ENCODE data around the gene CD81. TPM values are rescaled to one million over a fixed set of nuclear protein-coding genes. Genes with fewer than 3 reads are reported as not detected.

Gene CD81
- total RNA-seq, 1 experiment from 2014 or later = 416 TPM

DNA sequence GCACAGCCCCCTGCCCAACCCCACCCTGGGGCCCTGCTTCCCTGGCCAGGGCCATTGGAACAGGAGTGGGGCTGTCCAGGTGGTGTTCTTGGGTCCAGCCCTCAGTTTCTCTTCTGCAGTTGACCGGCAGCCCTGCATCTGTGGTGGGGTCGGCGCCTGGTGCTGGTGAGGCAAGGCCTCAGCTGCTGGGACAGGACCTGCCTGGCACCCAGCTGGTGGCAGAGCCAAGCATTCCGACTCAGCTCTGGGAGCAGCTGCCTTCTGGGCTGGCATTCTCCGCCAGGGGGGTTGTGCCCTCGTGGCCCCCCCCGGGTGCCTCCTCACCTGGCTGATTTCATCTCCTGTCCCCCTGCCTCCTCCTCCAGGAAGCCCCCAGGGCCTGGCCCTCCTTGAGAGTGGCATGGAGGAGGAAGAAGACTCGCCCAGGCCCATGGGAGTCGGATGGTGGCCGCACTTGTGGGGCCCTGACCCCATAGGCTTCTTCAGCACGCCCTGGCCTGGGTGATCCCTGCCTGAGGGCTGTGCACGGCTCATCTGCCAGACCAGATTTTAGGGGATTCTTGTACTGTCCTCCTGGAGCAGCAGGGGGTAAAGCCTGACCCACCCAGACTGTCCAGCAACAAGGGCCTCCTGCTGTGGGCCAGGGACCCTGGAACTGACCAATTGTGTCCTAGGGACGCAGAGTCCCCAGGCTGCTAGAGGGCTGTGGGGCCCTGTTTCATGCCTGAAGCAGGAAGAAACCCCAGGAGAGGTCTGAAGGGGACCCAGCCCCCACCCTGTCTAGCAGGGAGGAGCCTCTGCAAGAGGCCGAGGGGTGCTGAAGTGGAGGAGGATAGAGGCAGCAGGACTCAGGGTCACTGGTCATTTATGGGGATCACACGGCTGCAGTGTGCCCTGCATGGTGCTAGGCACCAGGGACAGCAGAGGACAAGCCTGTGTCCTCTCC lies 11.6 kb downstream of the CD81 start:
- no peak for ATAC-seq
- CTCF ChIA-PET = no interaction called here
- in situ Hi-C loops (cut with HindIII; ENCODE audit: low pct_unique_long_range_greater_than_20kb, low sequenced_read_pairs) = no loop called here

GRCh38 chr11:2389377-2390026 lies 12.4 kb downstream of the CD81 start:
- H3K4me3 ChIP-seq (ENCODE audit: low read depth in 2 of 2, low read length in 2 of 2) = no peak overlapping the region
- no peaks in the 10 kb centered on the region for H3K36me3 ChIP-seq (ENCODE audit: control insufficient read depth, insufficient read depth, low read length)
- ATAC-seq (no peak), DNase-seq (ENCODE audit: low read depth, low spot score) (no peak)
- no peak overlapping the region for H3K27ac ChIP-seq (ENCODE audit: low read length)
- ChIA-PET CTCF (no interaction called here), POLR2A (no interaction called here)
- no peaks in the 10 kb centered on the region for H3K9me3 ChIP-seq (ENCODE audit: control insufficient read depth, insufficient read depth, low read depth, low read length)
- intact Hi-C loops (cut with micrococcal nuclease; ENCODE audit: unreplicated experiment) (no loop called here), in situ Hi-C loops (cut with HindIII; ENCODE audit: low pct_unique_long_range_greater_than_20kb, low sequenced_read_pairs) (no loop called here)
- H3K27me3 ChIP-seq (ENCODE audit: control insufficient read depth, insufficient read depth, low read length) = no peaks in the 10 kb centered on the region
- no TSS peak for BruUV-seq (replicated peaks)
- peaks cover 35% of the 10 kb centered on the region for H3K4me1 ChIP-seq (ENCODE audit: control insufficient read depth, insufficient read depth, low read length)
- TF ChIP-seq POLR2AphosphoS5 (IDR thresholded peaks at IDR 0.05; ENCODE audit: low read depth, low read length) (no peak), TCF7L2 (IDR thresholded peaks at IDR 0.05; ENCODE audit: low read depth, low read length) (no peak), SIN3A (IDR thresholded peaks at IDR 0.05; ENCODE audit: borderline replicate concordance, insufficient read depth, low read depth, low read length) (no peak)
- TF ChIP-seq, protein P1, sequence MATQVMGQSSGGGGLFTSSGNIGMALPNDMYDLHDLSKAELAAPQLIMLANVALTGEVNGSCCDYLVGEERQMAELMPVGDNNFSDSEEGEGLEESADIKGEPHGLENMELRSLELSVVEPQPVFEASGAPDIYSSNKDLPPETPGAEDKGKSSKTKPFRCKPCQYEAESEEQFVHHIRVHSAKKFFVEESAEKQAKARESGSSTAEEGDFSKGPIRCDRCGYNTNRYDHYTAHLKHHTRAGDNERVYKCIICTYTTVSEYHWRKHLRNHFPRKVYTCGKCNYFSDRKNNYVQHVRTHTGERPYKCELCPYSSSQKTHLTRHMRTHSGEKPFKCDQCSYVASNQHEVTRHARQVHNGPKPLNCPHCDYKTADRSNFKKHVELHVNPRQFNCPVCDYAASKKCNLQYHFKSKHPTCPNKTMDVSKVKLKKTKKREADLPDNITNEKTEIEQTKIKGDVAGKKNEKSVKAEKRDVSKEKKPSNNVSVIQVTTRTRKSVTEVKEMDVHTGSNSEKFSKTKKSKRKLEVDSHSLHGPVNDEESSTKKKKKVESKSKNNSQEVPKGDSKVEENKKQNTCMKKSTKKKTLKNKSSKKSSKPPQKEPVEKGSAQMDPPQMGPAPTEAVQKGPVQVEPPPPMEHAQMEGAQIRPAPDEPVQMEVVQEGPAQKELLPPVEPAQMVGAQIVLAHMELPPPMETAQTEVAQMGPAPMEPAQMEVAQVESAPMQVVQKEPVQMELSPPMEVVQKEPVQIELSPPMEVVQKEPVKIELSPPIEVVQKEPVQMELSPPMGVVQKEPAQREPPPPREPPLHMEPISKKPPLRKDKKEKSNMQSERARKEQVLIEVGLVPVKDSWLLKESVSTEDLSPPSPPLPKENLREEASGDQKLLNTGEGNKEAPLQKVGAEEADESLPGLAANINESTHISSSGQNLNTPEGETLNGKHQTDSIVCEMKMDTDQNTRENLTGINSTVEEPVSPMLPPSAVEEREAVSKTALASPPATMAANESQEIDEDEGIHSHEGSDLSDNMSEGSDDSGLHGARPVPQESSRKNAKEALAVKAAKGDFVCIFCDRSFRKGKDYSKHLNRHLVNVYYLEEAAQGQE (IDR thresholded peaks at IDR 0.05; ENCODE audit: insufficient read depth in 1 of 2, low read depth in 2 of 2, low read length in 1 of 2) = no peak
- TF ChIP-seq, protein P2, sequence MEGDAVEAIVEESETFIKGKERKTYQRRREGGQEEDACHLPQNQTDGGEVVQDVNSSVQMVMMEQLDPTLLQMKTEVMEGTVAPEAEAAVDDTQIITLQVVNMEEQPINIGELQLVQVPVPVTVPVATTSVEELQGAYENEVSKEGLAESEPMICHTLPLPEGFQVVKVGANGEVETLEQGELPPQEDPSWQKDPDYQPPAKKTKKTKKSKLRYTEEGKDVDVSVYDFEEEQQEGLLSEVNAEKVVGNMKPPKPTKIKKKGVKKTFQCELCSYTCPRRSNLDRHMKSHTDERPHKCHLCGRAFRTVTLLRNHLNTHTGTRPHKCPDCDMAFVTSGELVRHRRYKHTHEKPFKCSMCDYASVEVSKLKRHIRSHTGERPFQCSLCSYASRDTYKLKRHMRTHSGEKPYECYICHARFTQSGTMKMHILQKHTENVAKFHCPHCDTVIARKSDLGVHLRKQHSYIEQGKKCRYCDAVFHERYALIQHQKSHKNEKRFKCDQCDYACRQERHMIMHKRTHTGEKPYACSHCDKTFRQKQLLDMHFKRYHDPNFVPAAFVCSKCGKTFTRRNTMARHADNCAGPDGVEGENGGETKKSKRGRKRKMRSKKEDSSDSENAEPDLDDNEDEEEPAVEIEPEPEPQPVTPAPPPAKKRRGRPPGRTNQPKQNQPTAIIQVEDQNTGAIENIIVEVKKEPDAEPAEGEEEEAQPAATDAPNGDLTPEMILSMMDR (IDR thresholded peaks at IDR 0.05) = no peak; the same call in 1 of the 2 replicates

More for the DNA sequence above, 11.6 kb downstream of the CD81 start:
- POLR2A ChIA-PET = no interaction called here
- H3K27ac ChIP-seq (ENCODE audit: low read length) = no peak overlapping the region
- peaks cover 39% of the 10 kb centered on the region for H3K4me1 ChIP-seq (ENCODE audit: control insufficient read depth, insufficient read depth, low read length)
- intact Hi-C loops (cut with micrococcal nuclease; ENCODE audit: unreplicated experiment) = no loop called here
- no peaks in the 10 kb centered on the region for H3K9me3 ChIP-seq (ENCODE audit: control insufficient read depth, insufficient read depth, low read depth, low read length)
- TF ChIP-seq, protein P2 (IDR thresholded peaks at IDR 0.05) = no peak
- TF ChIP-seq POLR2AphosphoS5 (IDR thresholded peaks at IDR 0.05; ENCODE audit: low read depth, low read length) = no peak
- TF ChIP-seq, protein P1 (IDR thresholded peaks at IDR 0.05; ENCODE audit: insufficient read depth in 1 of 2, low read depth in 2 of 2, low read length in 1 of 2) = no peak
- no peak for TF ChIP-seq TCF7L2 (IDR thresholded peaks at IDR 0.05; ENCODE audit: low read depth, low read length)
- no peak for TF ChIP-seq SIN3A (IDR thresholded peaks at IDR 0.05; ENCODE audit: borderline replicate concordance, insufficient read depth, low read depth, low read length)
- BruUV-seq (replicated peaks) = no TSS peak
- H3K27me3 ChIP-seq (ENCODE audit: control insufficient read depth, insufficient read depth, low read length) = no peaks in the 10 kb centered on the region
- no peaks in the 10 kb centered on the region for H3K36me3 ChIP-seq (ENCODE audit: control insufficient read depth, insufficient read depth, low read length)
- DNase-seq (ENCODE audit: low read depth, low spot score) = no peak
- H3K4me3 ChIP-seq (ENCODE audit: low read depth in 2 of 2, low read length in 2 of 2) = no peak overlapping the region
